Calu3 (cell line): ENCODE measurements around the gene L3MBTL3. TPM values are rescaled to one million over a fixed set of nuclear protein-coding genes. Genes with fewer than 3 reads are reported as not detected.
"Not testable (repeated sequence)": the region's sequence is repeated elsewhere in the genome, so short reads cannot be mapped to it uniquely, and the experiment has no call there.

Experiments
- BruUV-seq: library from RNA; stranded (reverse); fragments of 400-500 nt; replicated peaks from 2 replicates; lab custom pipeline; 2021; lab: Mats Ljungman, UMichigan
- CTCF ChIA-PET: fragments of 300-600 bp; sonication (Branson Sonifier 250); formaldehyde crosslinking; loops from one replicate; lab custom pipeline; 2022; ENCODE audit warnings: antibody characterized with exemption; lab: Charles Lee
- DNase-seq: peaks from one replicate; pipeline ENCODE4 v3.0.0; 2022
- H3K27ac Mint-ChIP-seq: one replicate; pipeline ENCODE4 v1.8.0; 2022; ENCODE audit warnings: mixed read lengths; ENCODE audit not compliant: unreplicated experiment
- H3K27me3 Mint-ChIP-seq: one replicate; pipeline ENCODE4 v1.8.0; 2022; ENCODE audit warnings: mixed read lengths; ENCODE audit not compliant: unreplicated experiment
- H3K36me3 Mint-ChIP-seq: one replicate; pipeline ENCODE4 v1.8.0; 2022; ENCODE audit warnings: mild to moderate bottlenecking, moderate library complexity, mixed read lengths; ENCODE audit not compliant: insufficient read depth, unreplicated experiment
- H3K4me1 Mint-ChIP-seq: one replicate; pipeline ENCODE4 v1.8.0; 2022; ENCODE audit warnings: mild to moderate bottlenecking, low read depth, mixed read lengths; ENCODE audit not compliant: unreplicated experiment
- H3K4me3 Mint-ChIP-seq: one replicate; pipeline ENCODE4 v1.8.0; 2022; ENCODE audit warnings: mild to moderate bottlenecking, low read depth, moderate library complexity, mixed read lengths; ENCODE audit not compliant: unreplicated experiment
- H3K9me3 Mint-ChIP-seq: one replicate; pipeline ENCODE4 v1.8.0; 2022; ENCODE audit warnings: low read depth, mixed read lengths; ENCODE audit not compliant: unreplicated experiment
- intact Hi-C: fragments of 100-400 bp; cut with micrococcal nuclease; formaldehyde crosslinking; loops from one replicate; pipeline ENCODE4 v1.10.0; 2022; ENCODE audit not compliant: unreplicated experiment
- total RNA-seq: library from RNA; stranded (reverse); gene quantifications from 2 replicates; pipeline ENCODE4 v1.2.3, GENCODE V29; 2022
- TF ChIP-seq, protein P1 (sequence below): fragments of 200-600 bp; IDR thresholded peaks from one replicate; pipeline ENCODE4 v1.8.0; 2022; ENCODE audit warnings: antibody characterized with exemption; ENCODE audit not compliant: unreplicated experiment

The L3MBTL3 gene
- total RNA-seq, 1 experiment from 2014 or later, result 9.6 TPM

DNA sequence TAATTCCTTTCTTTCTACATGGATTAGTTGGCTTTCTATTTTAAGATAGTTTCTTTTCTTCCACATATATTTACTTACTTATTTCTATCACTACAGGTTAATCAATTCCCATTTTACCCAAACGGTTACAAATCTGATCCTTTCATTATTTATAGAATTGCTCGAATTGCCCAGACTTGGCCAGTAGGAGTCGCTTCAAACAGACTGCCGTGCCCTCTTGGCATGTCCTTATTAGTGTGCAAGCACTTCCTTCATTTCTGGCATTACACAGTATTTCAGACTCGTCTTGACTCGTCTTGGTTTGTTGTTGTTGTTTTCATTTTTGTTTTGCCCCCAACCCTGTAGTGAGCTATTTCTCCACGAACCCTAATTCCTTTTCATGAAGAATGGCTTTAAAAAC lies 129.8 kb downstream of the L3MBTL3 start:
- intact Hi-C loops, result no loop called here
- CTCF ChIA-PET, result no interaction called here
- Mint-ChIP-seq H3K9me3 (no peaks in the 10 kb centered on the region), H3K27ac (no peak overlapping the region), H3K27me3 (no peaks in the 10 kb centered on the region), H3K36me3 (peaks cover 6% of the 10 kb centered on the region), H3K4me1 (no peaks in the 10 kb centered on the region), H3K4me3 (no peak overlapping the region)
- DNase-seq, result no peak
- TF ChIP-seq, protein P1, sequence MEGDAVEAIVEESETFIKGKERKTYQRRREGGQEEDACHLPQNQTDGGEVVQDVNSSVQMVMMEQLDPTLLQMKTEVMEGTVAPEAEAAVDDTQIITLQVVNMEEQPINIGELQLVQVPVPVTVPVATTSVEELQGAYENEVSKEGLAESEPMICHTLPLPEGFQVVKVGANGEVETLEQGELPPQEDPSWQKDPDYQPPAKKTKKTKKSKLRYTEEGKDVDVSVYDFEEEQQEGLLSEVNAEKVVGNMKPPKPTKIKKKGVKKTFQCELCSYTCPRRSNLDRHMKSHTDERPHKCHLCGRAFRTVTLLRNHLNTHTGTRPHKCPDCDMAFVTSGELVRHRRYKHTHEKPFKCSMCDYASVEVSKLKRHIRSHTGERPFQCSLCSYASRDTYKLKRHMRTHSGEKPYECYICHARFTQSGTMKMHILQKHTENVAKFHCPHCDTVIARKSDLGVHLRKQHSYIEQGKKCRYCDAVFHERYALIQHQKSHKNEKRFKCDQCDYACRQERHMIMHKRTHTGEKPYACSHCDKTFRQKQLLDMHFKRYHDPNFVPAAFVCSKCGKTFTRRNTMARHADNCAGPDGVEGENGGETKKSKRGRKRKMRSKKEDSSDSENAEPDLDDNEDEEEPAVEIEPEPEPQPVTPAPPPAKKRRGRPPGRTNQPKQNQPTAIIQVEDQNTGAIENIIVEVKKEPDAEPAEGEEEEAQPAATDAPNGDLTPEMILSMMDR, result no peak
- no TSS peak for BruUV-seq

DNA sequence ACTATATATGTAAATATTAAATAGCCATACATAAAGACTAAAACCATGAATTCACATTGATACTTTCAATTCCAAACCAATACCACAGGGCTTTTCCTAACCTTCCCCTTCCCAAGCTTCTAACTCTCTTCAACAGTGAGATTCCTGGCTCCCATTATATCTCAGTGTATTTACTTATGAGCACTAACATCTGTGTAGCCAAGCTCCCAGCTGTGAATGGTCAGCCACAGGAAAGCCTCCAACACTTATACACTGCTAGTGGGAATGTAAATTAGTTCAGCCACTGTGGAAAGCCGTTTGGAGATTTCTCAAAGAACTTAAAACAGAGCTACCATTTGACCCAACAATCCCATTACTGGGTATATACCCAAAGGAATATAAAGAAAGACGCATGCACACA lies 130.6 kb downstream of the L3MBTL3 start:
- H3K27ac Mint-ChIP-seq, BruUV-seq, H3K9me3 Mint-ChIP-seq, intact Hi-C loops, H3K4me3 Mint-ChIP-seq, H3K4me1 Mint-ChIP-seq, CTCF ChIA-PET, H3K36me3 Mint-ChIP-seq, DNase-seq, H3K27me3 Mint-ChIP-seq: not testable (repeated sequence)

DNA sequence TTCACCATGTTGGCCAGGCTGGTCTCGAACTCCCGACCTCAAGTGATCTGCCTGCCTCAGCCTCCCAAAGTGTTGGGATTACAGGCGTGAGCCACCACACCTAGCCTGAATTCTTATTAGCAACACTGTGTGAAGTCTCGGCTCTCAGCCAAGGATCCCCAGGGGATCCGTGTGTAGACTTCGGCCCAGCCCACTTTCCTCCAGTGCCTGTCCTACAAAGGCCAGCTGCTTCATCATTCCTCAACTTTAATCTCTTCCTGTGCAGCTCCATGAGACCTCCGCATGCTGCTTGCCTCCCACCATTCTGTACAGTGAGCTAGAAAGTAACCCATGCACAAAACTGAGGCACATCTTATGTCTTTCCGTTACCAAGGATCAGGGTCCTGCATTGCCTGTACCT lies 132.5 kb downstream of the L3MBTL3 start:
- Mint-ChIP-seq H3K4me1 (no peaks in the 10 kb centered on the region), H3K9me3 (no peaks in the 10 kb centered on the region), H3K36me3 (no peaks in the 10 kb centered on the region), H3K27ac (no peak overlapping the region), H3K4me3 (no peak overlapping the region), H3K27me3 (no peaks in the 10 kb centered on the region)
- TF ChIP-seq, protein P1, result no peak
- DNase-seq, result no peak
- intact Hi-C loops, result no loop called here
- no TSS peak for BruUV-seq
- CTCF ChIA-PET, result interaction anchor here (0.7 kb wide), 1 partner anchor 20 kb away, joined by 5 read pairs; no protein-coding TSS in a partner anchor

DNA sequence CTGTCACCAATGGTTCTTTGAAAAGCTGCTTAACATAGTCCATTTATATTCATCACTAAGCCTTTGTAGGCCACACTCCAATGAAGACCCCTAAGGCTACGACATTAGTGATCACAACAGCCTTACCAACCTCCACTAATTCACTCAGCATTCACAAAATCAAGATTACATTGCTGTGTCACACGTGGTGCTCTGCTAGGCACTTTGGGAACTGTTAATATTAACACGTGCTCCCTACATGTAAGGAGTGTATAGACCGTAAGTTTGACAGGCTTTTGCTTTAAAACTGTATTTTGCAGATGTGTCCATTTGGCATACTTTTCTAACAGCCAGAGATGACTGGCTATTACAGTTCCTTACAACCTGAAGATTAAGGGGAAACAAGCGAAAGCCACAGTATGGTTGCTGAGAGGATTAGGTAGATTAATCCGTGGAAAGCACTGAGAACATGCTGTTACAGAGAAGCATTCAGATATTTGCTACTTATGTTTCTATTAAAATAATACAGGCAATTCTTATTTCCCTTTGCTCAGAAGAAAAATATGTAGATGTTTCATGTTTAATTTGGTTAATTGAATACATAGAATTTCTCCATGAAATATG lies 134.6 kb downstream of the L3MBTL3 start:
- intact Hi-C loops, result no loop called here
- Mint-ChIP-seq H3K27me3 (no peaks in the 10 kb centered on the region), H3K36me3 (no peaks in the 10 kb centered on the region), H3K9me3 (no peaks in the 10 kb centered on the region), H3K4me3 (no peak overlapping the region), H3K27ac (no peak overlapping the region), H3K4me1 (no peaks in the 10 kb centered on the region)
- TF ChIP-seq, protein P1, result no peak
- DNase-seq, result no peak
- no TSS peak for BruUV-seq
- CTCF ChIA-PET, result no interaction called here

DNA sequence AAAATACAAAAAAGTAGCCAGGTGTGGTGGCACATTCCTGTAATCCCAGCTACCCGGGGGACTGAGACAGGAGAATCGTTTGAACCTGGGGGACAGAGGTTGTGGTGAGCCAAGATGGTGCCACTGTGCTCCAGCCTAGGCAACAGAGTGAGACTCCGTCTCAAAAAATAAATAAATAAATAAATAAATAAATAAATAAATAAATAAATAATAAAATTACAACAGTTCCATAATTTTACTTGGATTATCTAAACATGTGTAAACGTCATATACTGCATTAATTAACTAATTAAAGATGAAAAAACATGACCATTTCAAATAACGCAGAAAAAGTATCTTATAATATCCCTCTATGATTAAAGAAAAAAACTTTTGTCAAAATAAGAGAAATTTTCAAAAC lies 138.5 kb downstream of the L3MBTL3 start:
- H3K9me3 Mint-ChIP-seq, result no peaks in the 10 kb centered on the region
- TF ChIP-seq, protein P1, result no peak
- intact Hi-C loops, result no loop called here
- CTCF ChIA-PET, result no interaction called here
- H3K4me3 Mint-ChIP-seq, result no peak overlapping the region
- no peak overlapping the region for H3K27ac Mint-ChIP-seq
- no peaks in the 10 kb centered on the region for H3K27me3 Mint-ChIP-seq
- BruUV-seq, result no TSS peak
- DNase-seq, result no peak
- H3K4me1 Mint-ChIP-seq, result no peaks in the 10 kb centered on the region
- no peaks in the 10 kb centered on the region for H3K36me3 Mint-ChIP-seq
